Measurements from ENCODE around the gene PSPC1. TPM values are rescaled to one million over a fixed set of nuclear protein-coding genes. Genes with fewer than 3 reads are reported as not detected.

Gene PSPC1
- total RNA-seq, 2 donors from 2014 or later = 24.6 to 28.3 TPM

DNA sequence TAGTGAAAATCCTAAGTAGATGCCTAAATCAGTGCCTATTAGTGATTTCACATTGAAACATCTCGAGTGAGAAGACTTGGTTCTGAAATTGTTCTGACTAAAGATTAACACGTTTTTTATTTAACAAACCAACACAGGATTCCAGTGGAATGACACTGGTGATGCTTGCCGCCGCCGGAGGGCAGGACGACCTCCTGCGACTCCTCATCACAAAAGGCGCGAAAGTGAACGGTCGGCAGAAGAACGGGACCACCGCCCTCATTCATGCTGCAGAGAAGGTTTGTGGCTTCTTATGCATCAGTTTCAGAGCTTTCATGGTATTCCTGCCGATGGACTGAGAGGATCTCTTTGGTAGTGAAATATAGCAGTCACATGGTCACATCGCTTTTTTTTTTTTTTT lies 121.2 kb downstream of the PSPC1 start:
- no peak for DNase-seq (ENCODE audit: low spot score)
- TF ChIP-seq, protein P1, sequence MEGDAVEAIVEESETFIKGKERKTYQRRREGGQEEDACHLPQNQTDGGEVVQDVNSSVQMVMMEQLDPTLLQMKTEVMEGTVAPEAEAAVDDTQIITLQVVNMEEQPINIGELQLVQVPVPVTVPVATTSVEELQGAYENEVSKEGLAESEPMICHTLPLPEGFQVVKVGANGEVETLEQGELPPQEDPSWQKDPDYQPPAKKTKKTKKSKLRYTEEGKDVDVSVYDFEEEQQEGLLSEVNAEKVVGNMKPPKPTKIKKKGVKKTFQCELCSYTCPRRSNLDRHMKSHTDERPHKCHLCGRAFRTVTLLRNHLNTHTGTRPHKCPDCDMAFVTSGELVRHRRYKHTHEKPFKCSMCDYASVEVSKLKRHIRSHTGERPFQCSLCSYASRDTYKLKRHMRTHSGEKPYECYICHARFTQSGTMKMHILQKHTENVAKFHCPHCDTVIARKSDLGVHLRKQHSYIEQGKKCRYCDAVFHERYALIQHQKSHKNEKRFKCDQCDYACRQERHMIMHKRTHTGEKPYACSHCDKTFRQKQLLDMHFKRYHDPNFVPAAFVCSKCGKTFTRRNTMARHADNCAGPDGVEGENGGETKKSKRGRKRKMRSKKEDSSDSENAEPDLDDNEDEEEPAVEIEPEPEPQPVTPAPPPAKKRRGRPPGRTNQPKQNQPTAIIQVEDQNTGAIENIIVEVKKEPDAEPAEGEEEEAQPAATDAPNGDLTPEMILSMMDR (IDR thresholded peaks at IDR 0.05) = no peak
- Histone ChIP-seq H3K4me1 (peaks cover 0 to 14% of the 10 kb centered on the region in 2 donors), H3K36me3 (peaks cover 68% of the 10 kb centered on the region), H3K9me3 (no peaks in the 10 kb centered on the region), H3K4me3 (no peak overlapping the region), H3K27ac (no peak overlapping the region), H3K27me3 (no peaks in the 10 kb centered on the region)

DNA sequence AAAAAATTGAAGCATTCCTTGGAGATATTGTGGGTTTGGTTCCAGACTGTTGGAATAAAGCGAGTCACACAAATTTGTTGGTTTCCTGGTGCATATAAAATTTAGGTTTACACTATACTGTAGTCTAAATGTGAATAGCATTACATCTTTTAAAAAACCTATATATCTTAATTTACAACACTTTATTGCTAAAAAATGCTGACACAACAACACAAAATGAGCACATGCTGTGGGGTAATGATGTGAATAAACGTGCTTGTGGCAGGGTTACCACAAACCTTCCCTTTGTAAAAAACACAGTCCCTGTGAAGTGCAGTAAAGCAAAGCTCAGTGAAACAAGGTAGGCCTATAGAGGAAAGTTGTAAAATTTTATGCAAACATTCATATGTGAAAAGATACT lies 121.6 kb downstream of the PSPC1 start:
- TF ChIP-seq, protein P1 (IDR thresholded peaks at IDR 0.05) = no peak
- H3K4me1 ChIP-seq = peaks cover 0 to 14% of the 10 kb centered on the region in 2 donors
- no peak overlapping the region for H3K4me3 ChIP-seq
- peaks cover 67% of the 10 kb centered on the region for H3K36me3 ChIP-seq
- H3K27ac ChIP-seq = no peak overlapping the region
- no peaks in the 10 kb centered on the region for H3K9me3 ChIP-seq
- no peak for DNase-seq (ENCODE audit: low spot score)
- no peaks in the 10 kb centered on the region for H3K27me3 ChIP-seq

DNA sequence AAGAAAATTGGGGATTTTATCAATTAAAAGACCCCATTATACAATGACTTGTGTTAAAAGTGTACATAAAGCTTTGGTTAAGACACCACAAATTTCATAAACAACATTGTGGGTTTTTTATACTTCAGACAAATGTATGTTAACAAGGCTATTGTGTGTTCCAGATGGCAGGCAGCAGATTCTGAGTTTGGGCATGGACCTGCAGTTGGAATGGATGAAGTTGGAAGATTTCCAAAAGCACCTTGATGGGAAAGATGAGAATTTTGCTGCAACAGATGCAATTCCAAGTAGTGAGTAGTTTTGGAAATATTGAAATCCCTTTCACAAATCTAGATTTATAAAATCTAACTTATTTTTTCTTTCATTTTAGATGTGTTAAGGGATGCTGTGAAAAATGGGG lies 123.9 kb downstream of the PSPC1 start:
- Histone ChIP-seq H3K36me3 (peaks cover 56% of the 10 kb centered on the region), H3K4me1 (no peaks in the 10 kb centered on the region), H3K9me3 (no peaks in the 10 kb centered on the region), H3K27me3 (no peaks in the 10 kb centered on the region), H3K4me3 (no peak overlapping the region), H3K27ac (no peak overlapping the region)
- TF ChIP-seq, protein P1 (IDR thresholded peaks at IDR 0.05) = no peak
- DNase-seq (ENCODE audit: low spot score) = no peak

- H3K27ac ChIP-seq = no peak overlapping the region
- no peaks in the 10 kb centered on the region for H3K27me3 ChIP-seq
- no peaks in the 10 kb centered on the region for H3K9me3 ChIP-seq
- no peak overlapping the region for H3K4me3 ChIP-seq
- TF ChIP-seq, protein P1 (IDR thresholded peaks at IDR 0.05) = no peak
- DNase-seq (ENCODE audit: low spot score) = no peak
- no peaks in the 10 kb centered on the region for H3K4me1 ChIP-seq
- H3K36me3 ChIP-seq = peaks cover 48% of the 10 kb centered on the region
Observed at GRCh38 chr13:19657872-19658591, 124.7 kb downstream of the PSPC1 start.

Other genes with a start within 250 kb of the PSPC1 start
- not detected for gene TPTE2, start 221.4 kb downstream of the PSPC1 start, total RNA-seq
- gene MPHOSPH8, start 149.3 kb downstream of the PSPC1 start, total RNA-seq = 10 to 100 TPM; 20.8 to 26.8 TPM
- gene ZMYM5, start 80.7 kb upstream of the PSPC1 start, total RNA-seq = 10 to 100 TPM in 1 of 2 donors, 1 to 10 TPM in 1; 6.4 to 10.3 TPM
- 10 to 100 TPM; 35.7 to 48.1 TPM for gene ZMYM2, start 175.8 kb upstream of the PSPC1 start, total RNA-seq